CD14-positive monocyte (primary cell): ENCODE measurements around the gene PRKCA. TPM values are rescaled to one million over a fixed set of nuclear protein-coding genes. Genes with fewer than 3 reads are reported as not detected.

Source experiments
- DNase-seq, 3 donors: peaks; one replicate each; pipeline ENCODE4 v3.0.0-alpha.2; 2011 to 2022
- H2AFZ ChIP-seq: 2 replicates; pipeline ENCODE4 v1.6.0; 2012; ENCODE audit warnings: mild to moderate bottlenecking, low read depth, low read length, inconsistent platforms; ENCODE audit not compliant: insufficient read depth, poor library complexity, severe bottlenecking
- H3K27ac ChIP-seq, 2 donors: 1 replicate in 1 of 2; 2 replicates in 1 of 2; pipeline ENCODE4 v1.5.1; 2012 to 2013; ENCODE audit warnings: low read length in 2 of 2, control low read depth in 1 of 2, inconsistent platforms in 1 of 2, low read depth in 1 of 2, mild to moderate bottlenecking in 1 of 2
- H3K27me3 ChIP-seq, 2 donors: one replicate each; pipeline versions ENCODE4 v1.6.0 to v1.6.1; 2011 to 2013; ENCODE audit warnings: low read length in 2 of 2; ENCODE audit not compliant: control insufficient read depth in 2 of 2, insufficient read depth in 2 of 2
- H3K36me3 ChIP-seq, 2 donors: replicated peaks in 1 of 2; 1 replicate in 1 of 2; 2 replicates in 1 of 2; pipeline versions ENCODE4 v1.5.1 to v1.6.1; 2012 to 2013; ENCODE audit warnings: low read length in 2 of 2, control low read depth in 1 of 2, inconsistent platforms in 1 of 2, mild to moderate bottlenecking in 1 of 2; ENCODE audit not compliant: insufficient read depth in 2 of 2, control insufficient read depth in 1 of 2
- H3K4me1 ChIP-seq, 2 donors: 1 replicate in 1 of 2; 2 replicates in 1 of 2; pipeline versions ENCODE4 v1.5.1 to v1.6.1; 2012 to 2013; ENCODE audit warnings: low read length in 2 of 2, control low read depth in 1 of 2, inconsistent platforms in 1 of 2, mild to moderate bottlenecking in 1 of 2, moderate library complexity in 1 of 2; ENCODE audit not compliant: insufficient read depth in 2 of 2, control insufficient read depth in 1 of 2
- H3K4me2 ChIP-seq: replicated peaks from 2 replicates; pipeline ENCODE3; 2012; ENCODE audit warnings: low read length, moderate library complexity, mild to moderate bottlenecking; ENCODE audit not compliant: poor library complexity, severe bottlenecking; ENCODE audit errors: extremely low read depth
- H3K4me3 ChIP-seq, 3 experiments: fragments of 200-600 bp in 1 of 3; sonication (generic) in 1 of 3; replicated peaks in 1 of 3; 1 replicate in 2 of 3; 2 replicates in 1 of 3; pipeline ENCODE4 v1.5.1; 2011 to 2013; ENCODE audit warnings: low read length in 3 of 3, mild to moderate bottlenecking in 3 of 3, control low read depth in 2 of 3, low read depth in 2 of 3, inconsistent platforms in 1 of 3, moderate library complexity in 1 of 3
- H3K79me2 ChIP-seq: 2 replicates; pipeline ENCODE4 v1.6.0; 2012; ENCODE audit warnings: mild to moderate bottlenecking, control low read depth, inconsistent platforms, low read length, moderate library complexity; ENCODE audit not compliant: insufficient read depth
- H3K9ac ChIP-seq: 2 replicates; pipeline ENCODE4 v1.6.0; 2017; ENCODE audit warnings: low read length, mild to moderate bottlenecking; ENCODE audit not compliant: insufficient read depth, poor library complexity, severe bottlenecking
- H3K9me3 ChIP-seq, 2 donors: replicated peaks in 1 of 2; 1 replicate in 1 of 2; 2 replicates in 1 of 2; pipeline versions ENCODE4 v1.5.1 to v1.6.1; 2012 to 2013; ENCODE audit warnings: low read length in 2 of 2, control low read depth in 1 of 2; ENCODE audit not compliant: control insufficient read depth in 1 of 2, insufficient read depth in 1 of 2
- H4K20me1 ChIP-seq: 2 replicates; pipeline ENCODE4 v1.6.0; 2012; ENCODE audit warnings: mild to moderate bottlenecking, low read length, control low read depth, moderate library complexity; ENCODE audit not compliant: insufficient read depth
- H3K27ac Mint-ChIP-seq, 7 donors: one replicate each; pipeline ENCODE4 v1.8.0; 2020; ENCODE audit warnings: mild to moderate bottlenecking in 7 of 7, mixed read lengths in 7 of 7, moderate library complexity in 6 of 7, inconsistent platforms in 2 of 7
- H3K27me3 Mint-ChIP-seq, 3 donors: one replicate each; pipeline ENCODE4 v1.8.0; 2021 to 2022; ENCODE audit warnings: low read depth in 3 of 3, mild to moderate bottlenecking in 3 of 3, mixed read lengths in 3 of 3, moderate library complexity in 3 of 3, inconsistent platforms in 1 of 3
- H3K36me3 Mint-ChIP-seq, 2 donors: one replicate each; pipeline ENCODE4 v1.8.0; 2020; ENCODE audit warnings: mixed read lengths in 2 of 2, inconsistent platforms in 1 of 2, mild to moderate bottlenecking in 1 of 2
- H3K4me1 Mint-ChIP-seq: one replicate; pipeline ENCODE4 v1.8.0; 2020; ENCODE audit warnings: mild to moderate bottlenecking, mixed read lengths
- H3K4me3 Mint-ChIP-seq, 2 donors: one replicate each; pipeline ENCODE4 v1.8.0; 2020; ENCODE audit warnings: mild to moderate bottlenecking in 2 of 2, mixed read lengths in 2 of 2, moderate library complexity in 1 of 2
- H3K9me3 Mint-ChIP-seq, 7 donors: one replicate each; pipeline ENCODE4 v1.8.0; 2020 to 2022; ENCODE audit warnings: mixed read lengths in 7 of 7, mild to moderate bottlenecking in 6 of 7, moderate library complexity in 6 of 7, inconsistent platforms in 2 of 7
- CTCF ChIP-seq: fragments of 200-600 bp; IDR thresholded peaks from one replicate; pipeline ENCODE4 v1.8.0; 2022; ENCODE audit warnings: antibody characterized with exemption, mild to moderate bottlenecking
- WGBS: methylation state at CpG from one replicate; pipeline ENCODE4 v1.1.5; 2013; ENCODE audit warnings: missing lambda C conversion rate; ENCODE audit not compliant: insufficient coverage; 5-methylcytosine and 5-hydroxymethylcytosine counted together
- intact Hi-C, 2 donors: fragments of 100-400 bp; cut with micrococcal nuclease; formaldehyde crosslinking; loops; one replicate each; pipeline versions ENCODE4 v1.15.0 to v1.15.1; 2023
- polyA plus RNA-seq, 3 donors: library from polyadenylated mRNA; depleted of rRNA in 1 of 3; unstranded in 2 of 3; stranded (reverse) in 1 of 3; fragments of 300-500 nt in 2 of 3; fragments of >200 nt in 1 of 3; fragmentation: Illumina TruSeq in 2 of 3; gene quantifications; 1 replicate in 2 of 3; 2 replicates in 1 of 3; pipeline ENCODE4 v1.2.3, GENCODE V29; 2012 to 2021

The PRKCA gene
- polyA plus RNA-seq, 3 donors: 0.22 to 7.1 (median 0.30) TPM

DNA sequence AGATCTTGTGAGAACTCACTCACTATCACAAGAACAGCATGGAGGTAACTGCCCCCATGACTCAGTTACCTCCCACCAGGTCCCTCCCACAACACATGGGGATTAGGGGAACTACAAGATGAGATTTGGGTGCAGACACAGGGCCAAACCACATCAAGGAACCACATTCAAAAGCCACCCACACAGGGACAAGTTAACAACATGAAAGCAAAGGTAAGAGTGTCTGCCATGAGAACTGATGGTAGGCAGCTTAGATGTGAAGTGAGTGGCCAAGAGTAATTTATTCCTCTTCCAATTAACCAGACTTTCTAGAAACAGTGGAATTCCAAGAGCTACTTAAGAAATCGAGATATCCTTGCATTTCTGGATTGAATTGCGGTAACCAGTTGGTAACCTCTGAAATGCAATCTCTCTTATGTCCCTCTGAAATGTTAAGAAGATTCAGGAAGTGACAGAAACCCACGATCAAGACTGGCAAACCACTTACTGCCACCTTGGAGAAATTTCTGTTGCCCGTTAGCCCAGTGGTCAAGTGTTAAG, 365.1 kb downstream of the PRKCA start:
- H3K79me2 ChIP-seq: no peaks in the 10 kb centered on the region
- no peak overlapping the region for H3K27ac ChIP-seq
- Mint-ChIP-seq H3K27me3 (peaks cover 0 to 2% (median 0%) of the 10 kb centered on the region in 3 donors), H3K4me1 (peaks cover 7% of the 10 kb centered on the region), H3K36me3 (peaks cover 8 to 11% of the 10 kb centered on the region in 2 donors), H3K4me3 (no peak overlapping the region), H3K27ac (peak overlapping the region in 1 of 7 donors; percentile 54), H3K9me3 (peaks cover 0 to 3% (median 0%) of the 10 kb centered on the region in 7 donors)
- H3K4me3 ChIP-seq: no peak overlapping the region
- H3K27me3 ChIP-seq: no peaks in the 10 kb centered on the region
- H3K9ac ChIP-seq: no peak overlapping the region
- H3K4me1 ChIP-seq: no peaks in the 10 kb centered on the region
- no peak for TF ChIP-seq CTCF
- intact Hi-C loops: no loop called here
- no peaks in the 10 kb centered on the region for H3K9me3 ChIP-seq
- 57% methylated on average over 4 of the region's 4 CpGs for WGBS
- H3K36me3 ChIP-seq: peaks cover 0 to 7% of the 10 kb centered on the region in 2 donors
- no peaks in the 10 kb centered on the region for H4K20me1 ChIP-seq
- no peak overlapping the region for H2AFZ ChIP-seq
- H3K4me2 ChIP-seq: no peak overlapping the region
- no peak for DNase-seq

DNA sequence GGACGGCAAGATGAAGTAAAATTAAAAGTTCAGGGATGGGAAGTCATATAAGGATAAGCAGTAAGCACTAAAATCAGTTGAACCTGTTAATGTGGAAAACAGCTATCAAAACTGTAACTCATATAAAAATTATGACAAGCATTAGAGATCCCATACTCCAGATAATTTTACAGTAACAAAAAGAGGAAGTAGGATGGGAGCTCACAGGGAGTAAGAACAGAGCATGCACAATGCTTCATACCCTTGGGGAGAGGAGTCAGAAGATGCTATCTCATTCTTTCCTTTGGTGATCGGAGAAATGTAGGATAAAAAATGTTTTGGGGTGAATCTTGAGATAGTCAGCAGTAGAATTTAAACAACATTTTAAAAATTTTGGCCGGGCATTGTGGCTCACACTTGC, 367.8 kb downstream of the PRKCA start:
- H3K4me2 ChIP-seq: no peak overlapping the region
- Mint-ChIP-seq H3K36me3 (peaks cover 7% of the 10 kb centered on the region in 2 donors), H3K9me3 (peaks cover 0 to 3% (median 0%) of the 10 kb centered on the region in 7 donors), H3K4me3 (no peak overlapping the region), H3K27me3 (peaks cover 0 to 2% (median 1%) of the 10 kb centered on the region in 3 donors), H3K4me1 (no peaks in the 10 kb centered on the region), H3K27ac (no peak overlapping the region)
- H3K27me3 ChIP-seq: no peaks in the 10 kb centered on the region
- H3K9me3 ChIP-seq: no peaks in the 10 kb centered on the region
- no CpG with 5 or more reads among the region's 3 CpGs for WGBS
- intact Hi-C loops: no loop called here
- H3K27ac ChIP-seq: no peak overlapping the region
- no peaks in the 10 kb centered on the region for H4K20me1 ChIP-seq
- no peak for DNase-seq
- no peak overlapping the region for H2AFZ ChIP-seq
- H3K9ac ChIP-seq: no peak overlapping the region
- H3K36me3 ChIP-seq: peaks cover 0 to 7% of the 10 kb centered on the region in 2 donors
- TF ChIP-seq CTCF: no peak
- no peak overlapping the region for H3K4me3 ChIP-seq
- H3K79me2 ChIP-seq: no peaks in the 10 kb centered on the region
- H3K4me1 ChIP-seq: no peaks in the 10 kb centered on the region
